Measurements from ENCODE around the gene TMUB1. TPM values are rescaled to one million over a fixed set of nuclear protein-coding genes. Genes with fewer than 3 reads are reported as not detected.
A peak's percentile ranks its signal among the peaks of the same experiment; 100 is the strongest.

The TMUB1 gene
- total and polyA plus RNA-seq, 10 donors, result 27.1 to 73.4 (median 39.4) TPM

DNA sequence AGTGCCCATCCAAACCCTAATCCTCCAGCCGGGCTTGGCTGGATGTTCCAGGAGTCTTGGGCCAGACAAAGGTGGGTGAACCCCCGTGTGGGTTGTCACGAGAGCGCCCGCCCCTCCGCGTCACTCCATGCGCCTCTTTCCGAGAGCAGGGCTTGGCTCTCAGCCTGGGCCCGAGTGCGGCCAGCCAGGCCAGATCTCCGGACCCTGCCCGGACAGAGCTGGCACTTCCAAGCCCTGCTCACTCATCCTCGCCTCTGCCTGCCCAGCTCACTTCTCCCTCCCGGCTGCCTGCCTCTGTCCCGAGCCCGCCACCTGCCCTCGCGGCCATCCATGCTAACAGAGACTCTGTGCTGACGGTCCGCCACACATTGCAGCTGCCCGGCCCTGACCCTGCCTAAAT is 37.6 kb upstream of the TMUB1 start:
- Histone ChIP-seq H3K27ac (no peak overlapping the region), H3K4me3 (no peak overlapping the region), H3K4me1 (peaks cover 0 to 24% (median 12%) of the 10 kb centered on the region in 6 donors), H3K36me3 (peaks cover 0 to 92% (median 44%) of the 10 kb centered on the region in 6 donors), H3K27me3 (replicated peaks in 1 of 7) (peaks cover 0 to 2% (median 0%) of the 10 kb centered on the region in 7 donors), H3K9me3 (no peaks in the 10 kb centered on the region)
- intact Hi-C loops (cut with DNase I; ENCODE audit: low total_unique reads), result loop anchor here (10.0 kb wide), 1 partner anchor 184 kb away; no protein-coding TSS in a partner anchor
- WGBS, 5 donors, result 91 to 97% (median 94%) methylated on average over 22 of the region's 22 CpGs
- TF ChIP-seq, protein P1, sequence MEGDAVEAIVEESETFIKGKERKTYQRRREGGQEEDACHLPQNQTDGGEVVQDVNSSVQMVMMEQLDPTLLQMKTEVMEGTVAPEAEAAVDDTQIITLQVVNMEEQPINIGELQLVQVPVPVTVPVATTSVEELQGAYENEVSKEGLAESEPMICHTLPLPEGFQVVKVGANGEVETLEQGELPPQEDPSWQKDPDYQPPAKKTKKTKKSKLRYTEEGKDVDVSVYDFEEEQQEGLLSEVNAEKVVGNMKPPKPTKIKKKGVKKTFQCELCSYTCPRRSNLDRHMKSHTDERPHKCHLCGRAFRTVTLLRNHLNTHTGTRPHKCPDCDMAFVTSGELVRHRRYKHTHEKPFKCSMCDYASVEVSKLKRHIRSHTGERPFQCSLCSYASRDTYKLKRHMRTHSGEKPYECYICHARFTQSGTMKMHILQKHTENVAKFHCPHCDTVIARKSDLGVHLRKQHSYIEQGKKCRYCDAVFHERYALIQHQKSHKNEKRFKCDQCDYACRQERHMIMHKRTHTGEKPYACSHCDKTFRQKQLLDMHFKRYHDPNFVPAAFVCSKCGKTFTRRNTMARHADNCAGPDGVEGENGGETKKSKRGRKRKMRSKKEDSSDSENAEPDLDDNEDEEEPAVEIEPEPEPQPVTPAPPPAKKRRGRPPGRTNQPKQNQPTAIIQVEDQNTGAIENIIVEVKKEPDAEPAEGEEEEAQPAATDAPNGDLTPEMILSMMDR (IDR thresholded peaks at IDR 0.05 in 8 of 11, conservative IDR thresholded peaks at IDR 0.05 in 3 of 11), result no peak
- no peak for TF ChIP-seq POLR2AphosphoS5 (IDR thresholded peaks at IDR 0.05)
- TF ChIP-seq POLR2A (IDR thresholded peaks at IDR 0.05), result no peak
- DNase-seq, result no peak

DNA sequence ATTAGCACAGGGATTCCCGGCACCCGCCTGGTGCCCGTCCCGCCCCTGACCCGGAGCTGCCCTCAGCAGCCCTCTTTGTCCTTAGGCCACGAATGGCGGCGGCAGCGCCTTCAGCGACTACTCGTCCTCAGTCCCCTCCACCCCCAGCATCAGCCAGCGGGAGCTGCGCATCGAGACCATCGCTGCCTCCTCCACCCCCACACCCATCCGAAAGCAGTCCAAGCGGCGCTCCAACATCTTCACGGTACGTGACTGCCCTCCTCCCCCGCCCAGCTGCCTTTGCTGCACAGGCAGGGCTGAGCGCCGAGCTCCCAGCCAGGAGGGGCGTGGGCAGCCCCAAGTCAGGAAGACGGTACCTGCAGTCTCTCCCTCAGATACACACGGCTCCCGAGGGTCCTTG is 36.6 kb upstream of the TMUB1 start:
- intact Hi-C loops (cut with DNase I; ENCODE audit: low total_unique reads), result loop anchor here (10.0 kb wide), 1 partner anchor 185 kb away; no protein-coding TSS in a partner anchor
- H3K4me1 ChIP-seq, result peaks cover 0 to 28% (median 14%) of the 10 kb centered on the region in 6 donors
- no peak for DNase-seq

DNA sequence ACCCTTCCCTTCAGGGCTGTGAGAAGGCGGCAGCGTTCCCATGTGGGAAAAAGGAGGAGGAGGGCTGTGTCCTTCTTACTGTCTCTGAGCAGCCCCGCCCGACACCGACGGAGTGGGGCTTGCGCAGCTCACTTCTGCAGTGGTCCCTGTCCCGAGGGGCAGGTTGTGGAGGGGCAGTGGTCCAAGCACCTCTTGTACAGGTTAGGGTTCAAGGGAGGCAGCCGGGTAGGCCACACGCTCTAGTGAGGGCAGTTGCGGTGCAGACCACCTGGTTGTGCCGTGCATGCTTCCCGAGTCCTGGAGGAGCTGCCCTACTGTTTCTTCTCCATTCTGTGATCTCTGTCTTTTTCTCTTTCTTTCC is 35.7 kb upstream of the TMUB1 start:
- intact Hi-C loops (cut with DNase I; ENCODE audit: low total_unique reads), result no loop called here
- Histone ChIP-seq H3K27ac (no peak overlapping the region), H3K36me3 (peaks cover 0 to 74% (median 44%) of the 10 kb centered on the region in 6 donors), H3K27me3 (replicated peaks in 1 of 7) (peaks cover 0 to 14% (median 0%) of the 10 kb centered on the region in 7 donors), H3K4me3 (no peak overlapping the region), H3K9me3 (no peaks in the 10 kb centered on the region), H3K4me1 (peaks cover 0 to 30% (median 17%) of the 10 kb centered on the region in 6 donors)
- 92 to 97% (median 95%) methylated on average over 13 of the region's 13 CpGs for WGBS, 5 donors
- no peak for TF ChIP-seq POLR2AphosphoS5 (IDR thresholded peaks at IDR 0.05)
- TF ChIP-seq, protein P1 (IDR thresholded peaks at IDR 0.05 in 8 of 11, conservative IDR thresholded peaks at IDR 0.05 in 3 of 11), result no peak
- no peak for TF ChIP-seq POLR2A (IDR thresholded peaks at IDR 0.05)
- DNase-seq, result no peak

More for the DNA sequence above, 36.6 kb upstream of the TMUB1 start:
- Histone ChIP-seq H3K4me3 (no peak overlapping the region), H3K27me3 (replicated peaks in 1 of 7) (peaks cover 0 to 8% (median 0%) of the 10 kb centered on the region in 7 donors), H3K27ac (no peak overlapping the region), H3K36me3 (peaks cover 0 to 82% (median 44%) of the 10 kb centered on the region in 6 donors), H3K9me3 (no peaks in the 10 kb centered on the region)
- TF ChIP-seq, protein P1 (IDR thresholded peaks at IDR 0.05 in 8 of 11, conservative IDR thresholded peaks at IDR 0.05 in 3 of 11), result no peak
- no peak for TF ChIP-seq POLR2A (IDR thresholded peaks at IDR 0.05)
- no peak for TF ChIP-seq POLR2AphosphoS5 (IDR thresholded peaks at IDR 0.05)
- 92 to 96% (median 93%) methylated on average over 25 to 27 of the region's 27 CpGs for WGBS, 5 donors

DNA sequence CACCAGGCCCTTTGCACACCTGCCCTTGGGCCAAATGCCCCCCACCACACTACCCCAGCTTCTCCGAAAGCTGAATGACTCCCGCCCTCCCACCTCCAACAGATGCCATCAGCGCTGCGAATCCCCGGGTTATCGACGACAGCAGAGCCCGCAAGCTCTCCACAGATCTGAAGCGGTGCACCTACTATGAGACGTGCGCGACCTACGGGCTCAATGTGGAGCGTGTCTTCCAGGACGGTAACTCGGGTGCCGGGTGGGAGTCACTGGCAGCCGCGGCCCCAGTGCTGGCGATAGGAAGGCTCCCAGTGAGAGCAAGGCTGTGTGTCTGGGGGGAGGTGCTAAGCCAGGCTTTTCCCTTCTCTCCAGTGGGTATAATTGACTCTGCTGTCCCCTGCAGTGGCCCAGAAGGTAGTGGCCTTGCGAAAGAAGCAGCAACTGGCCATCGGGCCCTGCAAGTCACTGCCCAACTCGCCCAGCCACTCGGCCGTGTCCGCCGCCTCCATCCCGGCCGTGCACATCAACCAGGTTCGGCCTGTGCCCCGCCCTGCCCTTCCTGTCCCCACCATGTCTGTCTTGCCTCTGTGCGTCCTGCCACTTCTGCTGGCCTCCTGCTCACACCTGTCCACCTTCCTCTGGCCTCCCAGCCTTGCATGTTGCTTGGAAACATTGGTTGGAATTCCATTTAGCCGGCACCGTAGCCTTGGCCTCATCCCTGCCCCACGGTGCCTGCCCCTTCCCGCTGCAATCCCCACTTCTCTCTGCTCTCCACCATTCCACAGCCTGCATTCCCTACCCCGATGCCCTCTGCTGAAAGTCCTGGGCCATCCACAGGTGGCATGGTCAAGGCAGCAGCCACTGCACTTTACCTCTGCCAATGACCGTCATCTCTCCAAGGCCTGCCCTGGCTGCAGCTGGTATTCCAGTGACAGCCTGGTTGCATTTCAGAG is 35.1 kb upstream of the TMUB1 start:
- TF ChIP-seq POLR2AphosphoS5 (IDR thresholded peaks at IDR 0.05) (peak in 1 of 3 donors; percentile 18), POLR2A (IDR thresholded peaks at IDR 0.05) (no peak)
- TF ChIP-seq, protein P1 (IDR thresholded peaks at IDR 0.05 in 8 of 11, conservative IDR thresholded peaks at IDR 0.05 in 3 of 11), result no peak
- WGBS, 5 donors, result 93 to 97% (median 94%) methylated on average over 32 to 38 of the region's 38 CpGs
- Histone ChIP-seq H3K9me3 (no peaks in the 10 kb centered on the region), H3K4me1 (peaks cover 0 to 33% (median 17%) of the 10 kb centered on the region in 6 donors), H3K4me3 (no peak overlapping the region), H3K27ac (no peak overlapping the region), H3K36me3 (peaks cover 0 to 69% (median 42%) of the 10 kb centered on the region in 6 donors), H3K27me3 (replicated peaks in 1 of 7) (peaks cover 0 to 20% (median 0%) of the 10 kb centered on the region in 7 donors)
- intact Hi-C loops (cut with DNase I; ENCODE audit: low total_unique reads), result no loop called here
- no peak for DNase-seq

All from spleen (tissue), 11 donors.